ENCODE results near the gene EVL. TPM values are rescaled to one million over a fixed set of nuclear protein-coding genes. Genes with fewer than 3 reads are reported as not detected.

Gene EVL
- total and polyA plus RNA-seq, 2 donors (not counting 1 experiment from before 2014, with no cell fraction given) = 23.5 to 28.1 TPM

DNA sequence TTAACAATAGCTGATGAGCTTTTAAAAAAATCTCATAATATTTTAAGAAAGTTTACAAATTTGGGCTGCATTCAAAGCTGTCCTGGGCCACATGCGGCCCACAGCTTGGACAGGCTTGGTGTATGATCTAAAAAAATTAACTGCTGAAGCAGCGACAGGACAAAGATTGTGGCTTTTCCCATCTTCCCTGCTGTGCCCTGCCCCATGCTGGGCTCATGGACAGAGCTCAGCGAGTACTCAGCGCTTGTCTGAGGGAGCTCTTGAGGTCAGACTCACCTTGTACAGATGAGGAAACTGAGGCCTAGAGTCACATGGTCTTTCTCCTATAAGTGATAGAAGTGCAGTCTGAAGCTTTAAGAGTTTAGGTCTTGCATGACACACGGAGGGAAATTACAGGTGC, 15.0 kb downstream of the EVL start:
- no peaks in the 10 kb centered on the region for H4K20me1 ChIP-seq (ENCODE audit: control insufficient read depth, extremely low read depth, insufficient read depth, low read length)
- no peak overlapping the region for H2AFZ ChIP-seq (ENCODE audit: low read length)
- H3K36me3 ChIP-seq (ENCODE audit: control insufficient read depth, insufficient read depth, low read length) = no peaks in the 10 kb centered on the region

GRCh38 chr14:100081997-100082625, 16.9 kb downstream of the EVL start:
- H3K9ac ChIP-seq (ENCODE audit: insufficient read depth, low read length) = no peak overlapping the region
- no peaks in the 10 kb centered on the region for H3K27me3 ChIP-seq (ENCODE audit: control insufficient read depth, insufficient read depth, low read length)
- no peaks in the 10 kb centered on the region for H4K20me1 ChIP-seq (ENCODE audit: control insufficient read depth, extremely low read depth, insufficient read depth, low read length)
- no peak for TF ChIP-seq EZH2 (IDR thresholded peaks at IDR 0.05; ENCODE audit: low read length, missing control alignments)
- TF ChIP-seq, protein P1, sequence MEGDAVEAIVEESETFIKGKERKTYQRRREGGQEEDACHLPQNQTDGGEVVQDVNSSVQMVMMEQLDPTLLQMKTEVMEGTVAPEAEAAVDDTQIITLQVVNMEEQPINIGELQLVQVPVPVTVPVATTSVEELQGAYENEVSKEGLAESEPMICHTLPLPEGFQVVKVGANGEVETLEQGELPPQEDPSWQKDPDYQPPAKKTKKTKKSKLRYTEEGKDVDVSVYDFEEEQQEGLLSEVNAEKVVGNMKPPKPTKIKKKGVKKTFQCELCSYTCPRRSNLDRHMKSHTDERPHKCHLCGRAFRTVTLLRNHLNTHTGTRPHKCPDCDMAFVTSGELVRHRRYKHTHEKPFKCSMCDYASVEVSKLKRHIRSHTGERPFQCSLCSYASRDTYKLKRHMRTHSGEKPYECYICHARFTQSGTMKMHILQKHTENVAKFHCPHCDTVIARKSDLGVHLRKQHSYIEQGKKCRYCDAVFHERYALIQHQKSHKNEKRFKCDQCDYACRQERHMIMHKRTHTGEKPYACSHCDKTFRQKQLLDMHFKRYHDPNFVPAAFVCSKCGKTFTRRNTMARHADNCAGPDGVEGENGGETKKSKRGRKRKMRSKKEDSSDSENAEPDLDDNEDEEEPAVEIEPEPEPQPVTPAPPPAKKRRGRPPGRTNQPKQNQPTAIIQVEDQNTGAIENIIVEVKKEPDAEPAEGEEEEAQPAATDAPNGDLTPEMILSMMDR (conservative IDR thresholded peaks at IDR 0.05 in 1 of 2, IDR thresholded peaks at IDR 0.05 in 1 of 2; ENCODE audit: low read depth in 1 of 2, low read length in 2 of 2) = no peak
- H3K27ac ChIP-seq (ENCODE audit: insufficient read depth, low read length) = no peak overlapping the region
- no peaks in the 10 kb centered on the region for H3K36me3 ChIP-seq (ENCODE audit: control insufficient read depth, insufficient read depth, low read length)
- DNase-seq (ENCODE audit: low read depth in 2 of 2) = no peak
- no peak overlapping the region for H3K4me3 ChIP-seq (replicated peaks in 1 of 4; ENCODE audit: control extremely low read depth in 1 of 4, insufficient read depth in 1 of 4, low read depth in 3 of 4, low read length in 4 of 4)
- peaks cover 5% of the 10 kb centered on the region for H3K4me1 ChIP-seq (ENCODE audit: control insufficient read depth, extremely low read depth, insufficient read depth, low read length)
- no peak overlapping the region for H2AFZ ChIP-seq (ENCODE audit: low read length)
- no peaks in the 10 kb centered on the region for H3K9me3 ChIP-seq (ENCODE audit: control insufficient read depth, insufficient read depth, low read depth, low read length)
- H3K79me2 ChIP-seq (ENCODE audit: control insufficient read depth, insufficient read depth, low read length) = no peaks in the 10 kb centered on the region
- no peak overlapping the region for H3K4me2 ChIP-seq (ENCODE audit: extremely low read depth, insufficient read depth, low read length)

More for the DNA sequence above, 15.0 kb downstream of the EVL start:
- Histone ChIP-seq H3K27me3 (ENCODE audit: control insufficient read depth, insufficient read depth, low read length) (no peaks in the 10 kb centered on the region), H3K4me3 (replicated peaks in 1 of 4; ENCODE audit: control extremely low read depth in 1 of 4, insufficient read depth in 1 of 4, low read depth in 3 of 4, low read length in 4 of 4) (no peak overlapping the region), H3K79me2 (ENCODE audit: control insufficient read depth, insufficient read depth, low read length) (no peaks in the 10 kb centered on the region), H3K9me3 (ENCODE audit: control insufficient read depth, insufficient read depth, low read depth, low read length) (no peaks in the 10 kb centered on the region), H3K4me1 (ENCODE audit: control insufficient read depth, extremely low read depth, insufficient read depth, low read length) (peaks cover 10% of the 10 kb centered on the region), H3K9ac (ENCODE audit: insufficient read depth, low read length) (no peak overlapping the region), H3K4me2 (ENCODE audit: extremely low read depth, insufficient read depth, low read length) (no peak overlapping the region), H3K27ac (ENCODE audit: insufficient read depth, low read length) (no peak overlapping the region)
- TF ChIP-seq EZH2 (IDR thresholded peaks at IDR 0.05; ENCODE audit: low read length, missing control alignments) = no peak
- TF ChIP-seq, protein P1 (conservative IDR thresholded peaks at IDR 0.05 in 1 of 2, IDR thresholded peaks at IDR 0.05 in 1 of 2; ENCODE audit: low read depth in 1 of 2, low read length in 2 of 2) = no peak
- no peak for DNase-seq (ENCODE audit: low read depth in 2 of 2)

GRCh38 chr14:100082723-100083122, 17.5 kb downstream of the EVL start:
- TF ChIP-seq EZH2 (IDR thresholded peaks at IDR 0.05; ENCODE audit: low read length, missing control alignments) = no peak
- TF ChIP-seq, protein P1 (conservative IDR thresholded peaks at IDR 0.05 in 1 of 2, IDR thresholded peaks at IDR 0.05 in 1 of 2; ENCODE audit: low read depth in 1 of 2, low read length in 2 of 2) = no peak
- Histone ChIP-seq H2AFZ (ENCODE audit: low read length) (no peak overlapping the region), H4K20me1 (ENCODE audit: control insufficient read depth, extremely low read depth, insufficient read depth, low read length) (no peaks in the 10 kb centered on the region)

More at GRCh38 chr14:100082723-100083122, 17.5 kb downstream of the EVL start:
- Histone ChIP-seq H3K79me2 (ENCODE audit: control insufficient read depth, insufficient read depth, low read length) (no peaks in the 10 kb centered on the region), H3K27me3 (ENCODE audit: control insufficient read depth, insufficient read depth, low read length) (no peaks in the 10 kb centered on the region), H3K9ac (ENCODE audit: insufficient read depth, low read length) (no peak overlapping the region), H3K27ac (ENCODE audit: insufficient read depth, low read length) (no peak overlapping the region), H3K9me3 (ENCODE audit: control insufficient read depth, insufficient read depth, low read depth, low read length) (no peaks in the 10 kb centered on the region), H3K4me2 (ENCODE audit: extremely low read depth, insufficient read depth, low read length) (no peak overlapping the region), H3K36me3 (ENCODE audit: control insufficient read depth, insufficient read depth, low read length) (no peaks in the 10 kb centered on the region), H3K4me3 (replicated peaks in 1 of 4; ENCODE audit: control extremely low read depth in 1 of 4, insufficient read depth in 1 of 4, low read depth in 3 of 4, low read length in 4 of 4) (no peak overlapping the region), H3K4me1 (ENCODE audit: control insufficient read depth, extremely low read depth, insufficient read depth, low read length) (peaks cover 4% of the 10 kb centered on the region)
- no peak for DNase-seq (ENCODE audit: low read depth in 2 of 2)

Data from fibroblast of lung (primary cell).